Thymus (tissue), 11 donors: Measurements from ENCODE around the gene PNPLA7. TPM values are rescaled to one million over a fixed set of nuclear protein-coding genes. Genes with fewer than 3 reads are reported as not detected.

Experiments
- DNase-seq, 9 donors: peaks; one replicate each; pipeline ENCODE4 v3.0.0-alpha.2; 2013; ENCODE audit warnings: low spot score in 9 of 9, low read depth in 6 of 9, missing footprints in 1 of 9
- H3K27ac ChIP-seq, 2 donors: one replicate each; pipeline ENCODE4 v1.5.1; 2013; ENCODE audit warnings: control low read depth in 1 of 2, low read depth in 1 of 2, low read length in 1 of 2, mild to moderate bottlenecking in 1 of 2, moderate library complexity in 1 of 2
- H3K27me3 ChIP-seq, 2 donors: one replicate each; pipeline ENCODE4 v1.5.1; 2013; ENCODE audit warnings: low read length in 1 of 2; ENCODE audit not compliant: control insufficient read depth in 2 of 2, insufficient read depth in 1 of 2
- H3K36me3 ChIP-seq, 2 donors: one replicate each; pipeline ENCODE4 v1.5.1; 2013; ENCODE audit warnings: low read length in 1 of 2, mild to moderate bottlenecking in 1 of 2, moderate library complexity in 1 of 2; ENCODE audit not compliant: control insufficient read depth in 2 of 2, insufficient read depth in 2 of 2
- H3K4me1 ChIP-seq, 2 donors: one replicate each; pipeline ENCODE4 v1.5.1; 2013; ENCODE audit warnings: low read length in 2 of 2; ENCODE audit not compliant: control insufficient read depth in 2 of 2, insufficient read depth in 2 of 2
- H3K4me3 ChIP-seq, 2 donors: one replicate each; pipeline ENCODE4 v1.5.1; 2013; ENCODE audit warnings: low read length in 2 of 2, control low read depth in 1 of 2, mild to moderate bottlenecking in 1 of 2
- H3K9me3 ChIP-seq, 2 donors: one replicate each; pipeline ENCODE4 v1.5.1; 2013; ENCODE audit warnings: low read length in 1 of 2, mild to moderate bottlenecking in 1 of 2; ENCODE audit not compliant: control insufficient read depth in 2 of 2, insufficient read depth in 1 of 2
- WGBS: extraction: QIAGEN DNeasy Blood & Tissue Kit; methylation state at CpG from one replicate; pipeline ENCODE4 v1.1.7; 2013; 5-methylcytosine and 5-hydroxymethylcytosine counted together
- polyA plus RNA-seq: library from polyadenylated mRNA; stranded (reverse); fragments of 200-250 nt; gene quantifications from one replicate; pipeline ENCODE4 v1.2.3, GENCODE V29; 2013
- total RNA-seq: library from RNA; stranded (reverse); fragments of 120-200 nt; gene quantifications from one replicate; pipeline ENCODE4 v1.2.4, GENCODE V29; 2013
- donor health status: healthy.

The PNPLA7 gene
- total and polyA plus RNA-seq, 2 donors, result 1.6 to 11.5 TPM

DNA sequence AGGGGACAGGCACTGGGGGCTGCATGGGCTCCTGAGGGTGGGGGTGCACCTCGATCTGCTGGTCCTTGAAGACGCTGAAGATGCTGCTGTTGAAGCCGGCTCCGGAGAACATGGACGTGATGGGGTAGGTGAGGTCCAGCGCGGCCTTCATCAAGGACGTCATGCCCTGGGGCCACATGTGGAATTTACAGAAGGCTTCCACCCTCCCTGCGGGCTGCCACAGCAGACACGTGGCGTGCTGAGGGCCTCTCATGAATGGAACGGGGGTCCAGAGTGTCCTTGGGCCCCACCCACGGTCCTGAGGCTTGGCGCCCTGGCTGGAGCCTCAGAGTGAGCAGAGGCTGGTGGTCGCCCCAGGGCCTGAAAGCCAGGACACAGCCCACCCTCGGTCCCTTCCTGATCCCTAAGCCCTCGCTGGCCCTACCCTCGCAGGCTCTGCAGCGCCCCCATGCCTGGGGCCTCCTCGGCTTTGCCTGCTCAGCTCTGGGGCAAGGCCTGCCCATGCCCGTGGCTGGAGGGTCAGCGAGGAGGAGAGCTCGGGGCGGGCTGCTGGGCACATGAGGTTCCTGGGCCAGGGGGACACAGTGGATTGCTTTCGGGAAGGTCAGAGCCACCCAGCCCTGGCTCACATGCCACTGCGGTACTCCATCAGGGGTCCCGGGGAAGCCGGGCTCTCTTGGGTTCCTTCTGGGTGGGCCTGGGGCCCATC, 85.8 kb downstream of the PNPLA7 start:
- no peak for DNase-seq
- 98% methylated on average over 28 of the region's 28 CpGs for WGBS

DNA sequence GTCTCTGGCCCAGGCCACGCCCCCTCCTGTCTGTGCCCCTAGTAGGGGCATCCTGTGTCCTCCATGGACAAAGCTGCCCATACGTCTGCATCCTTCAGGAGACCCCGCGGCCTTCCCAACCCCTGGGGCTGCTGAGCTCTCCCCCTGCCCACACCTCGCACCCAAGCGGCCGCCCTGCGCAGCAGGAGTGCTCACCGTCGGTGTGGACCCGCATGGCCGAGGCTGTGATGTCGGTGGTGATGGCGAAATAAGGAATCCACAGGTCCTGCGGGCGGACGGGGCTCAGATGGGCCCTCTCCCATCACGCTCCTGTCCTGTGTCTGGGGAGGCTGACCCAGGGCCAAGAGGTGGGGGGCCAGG, 86.3 kb downstream of the PNPLA7 start:
- Histone ChIP-seq H3K27ac (no peak overlapping the region), H3K9me3 (peaks cover 0 to 11% of the 10 kb centered on the region in 2 donors), H3K36me3 (no peaks in the 10 kb centered on the region), H3K4me3 (no peak overlapping the region), H3K27me3 (peaks cover 5 to 11% of the 10 kb centered on the region in 2 donors), H3K4me1 (peaks cover 34 to 45% of the 10 kb centered on the region in 2 donors)
- no peak for DNase-seq
- 98% methylated on average over 18 of the region's 18 CpGs for WGBS

More for the DNA sequence above, 85.8 kb downstream of the PNPLA7 start:
- H3K36me3 ChIP-seq, result no peaks in the 10 kb centered on the region
- H3K4me1 ChIP-seq, result peaks cover 33 to 44% of the 10 kb centered on the region in 2 donors
- no peak overlapping the region for H3K27ac ChIP-seq
- peaks cover 5 to 11% of the 10 kb centered on the region in 2 donors for H3K27me3 ChIP-seq
- H3K9me3 ChIP-seq, result peaks cover 0 to 9% of the 10 kb centered on the region in 2 donors
- H3K4me3 ChIP-seq, result no peak overlapping the region

DNA sequence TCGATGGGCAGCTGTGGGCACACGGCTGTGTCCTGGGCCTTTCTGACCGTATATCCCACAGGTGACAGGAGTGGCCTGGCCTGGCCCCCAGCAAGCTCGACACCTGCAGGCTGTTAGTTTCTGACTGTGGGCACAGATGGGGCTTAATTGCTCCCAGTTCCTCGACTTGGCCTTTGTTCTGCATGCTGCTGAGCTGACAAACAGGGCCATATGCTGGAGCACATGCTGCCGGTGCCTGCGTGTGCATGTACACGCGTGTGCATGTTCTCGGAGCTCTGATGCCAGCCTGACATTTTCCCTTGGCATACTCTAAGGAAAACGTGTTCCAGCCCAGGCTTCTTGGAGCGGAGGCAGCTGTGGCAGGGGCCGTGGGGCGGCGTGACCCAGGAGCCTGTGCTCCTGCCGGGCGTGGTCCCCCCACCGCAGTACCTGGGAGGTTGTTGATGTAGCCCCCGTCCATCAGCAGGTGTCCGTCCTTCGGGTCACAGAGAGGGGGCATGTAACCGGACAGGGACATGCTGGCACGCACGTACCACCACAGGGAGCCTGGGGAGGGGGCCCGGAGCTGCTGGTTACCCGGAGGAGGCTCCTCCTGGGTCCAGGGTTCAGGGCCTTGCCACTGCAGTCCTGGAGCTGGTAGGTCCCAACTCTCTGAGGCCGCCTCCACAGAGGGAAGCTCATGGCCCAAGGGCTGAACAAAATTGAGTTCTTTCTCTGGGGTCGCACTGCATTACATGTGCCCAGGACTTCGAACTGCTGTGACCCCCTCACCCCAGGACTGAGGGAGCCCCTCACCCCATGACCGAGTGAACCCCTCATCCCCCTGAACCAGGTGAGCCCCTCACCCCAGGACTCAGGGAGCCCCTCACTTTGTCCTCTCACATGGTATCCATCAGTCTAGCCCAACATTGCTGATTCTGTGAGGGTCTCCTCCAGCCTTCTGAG, 86.9 kb downstream of the PNPLA7 start:
- DNase-seq, result peak in 2 of 9 donors; percentile 50 to 65
- Histone ChIP-seq H3K36me3 (no peaks in the 10 kb centered on the region), H3K4me1 (peaks cover 38 to 49% of the 10 kb centered on the region in 2 donors), H3K9me3 (peaks cover 0 to 11% of the 10 kb centered on the region in 2 donors), H3K27me3 (peaks cover 2 to 13% of the 10 kb centered on the region in 2 donors), H3K27ac (peak overlapping the region; percentile 96 to 98), H3K4me3 (peak overlapping the region; percentile 57 to 63)
- WGBS, result 89% methylated on average over 30 of the region's 30 CpGs

DNA sequence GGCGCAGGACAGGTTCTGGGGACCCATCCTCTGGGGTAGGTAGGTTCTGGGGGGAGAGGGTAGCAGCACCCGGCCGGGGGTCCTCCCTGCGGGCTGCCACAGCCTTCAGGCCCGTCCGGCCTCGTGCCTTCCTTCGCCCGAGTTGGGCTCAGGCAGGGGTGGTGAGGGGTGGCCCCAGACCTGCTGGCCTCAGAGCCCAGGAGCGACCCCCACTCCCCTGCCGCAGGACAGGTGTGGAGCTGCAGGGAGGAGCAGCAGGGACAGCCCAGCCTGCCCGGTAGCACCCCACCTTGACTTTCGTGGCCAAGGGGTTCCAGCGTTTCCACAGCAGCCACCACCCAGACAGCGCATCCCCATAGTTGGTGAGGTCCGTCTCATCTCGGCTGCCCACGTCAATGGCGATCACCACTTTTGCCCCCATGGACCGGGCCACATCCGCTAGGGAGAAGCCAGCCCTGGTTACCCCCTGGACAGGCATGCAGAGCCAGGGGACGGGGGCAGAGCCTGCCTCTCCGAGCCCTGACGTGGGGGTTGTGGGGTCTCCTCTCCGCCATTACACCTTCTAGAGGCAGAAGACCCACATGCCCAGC, 87.7 kb downstream of the PNPLA7 start:
- peaks cover 41 to 55% of the 10 kb centered on the region in 2 donors for H3K4me1 ChIP-seq
- peaks cover 0 to 11% of the 10 kb centered on the region in 2 donors for H3K9me3 ChIP-seq
- peaks cover 0 to 15% of the 10 kb centered on the region in 2 donors for H3K27me3 ChIP-seq
- peak overlapping the region; percentile 57 to 63 for H3K4me3 ChIP-seq
- peaks cover under 1 to 3% of the 10 kb centered on the region in 2 donors for H3K36me3 ChIP-seq
- DNase-seq, result no peak
- 86% methylated on average over 25 of the region's 25 CpGs for whole genome bisulfite sequencing
- H3K27ac ChIP-seq, result peak overlapping the region; percentile 96 to 98

DNA sequence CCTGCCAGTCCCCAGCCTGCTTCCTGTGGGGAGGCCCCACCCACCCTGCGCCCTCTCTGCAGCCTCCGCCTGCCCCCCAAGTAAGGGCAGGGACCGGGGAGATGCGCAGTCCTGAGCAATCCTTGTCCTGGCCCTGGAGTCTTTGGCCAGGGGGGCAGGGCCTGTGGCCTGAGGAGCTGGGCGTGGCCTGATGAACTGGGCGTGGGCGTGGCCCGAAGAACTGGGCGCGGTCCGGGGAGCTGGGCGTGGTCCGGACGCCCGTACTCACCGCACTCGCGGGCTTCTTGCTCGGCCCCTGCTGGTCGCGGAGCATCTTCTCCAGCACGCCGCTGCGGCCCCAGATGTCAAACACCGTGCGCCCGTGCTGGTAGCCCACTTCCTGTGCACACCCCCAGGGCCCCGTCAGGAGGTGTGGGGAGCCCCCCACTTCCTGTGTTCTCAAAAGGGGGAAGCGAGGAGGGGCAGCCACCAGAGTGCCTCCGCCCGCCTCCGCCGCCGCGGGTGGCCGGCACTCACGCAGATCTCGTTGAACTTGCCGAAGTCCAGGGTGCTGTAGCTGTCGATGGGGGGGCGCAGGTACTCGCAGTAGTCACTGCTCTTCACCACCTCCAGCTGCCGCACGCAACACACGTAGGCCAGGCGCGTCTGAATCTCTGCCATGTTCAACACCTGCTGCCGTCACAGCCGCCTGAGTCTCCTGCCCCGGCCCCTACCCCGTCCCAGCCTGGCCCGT, 88.4 kb downstream of the PNPLA7 start:
- Histone ChIP-seq H3K27me3 (peaks cover 0 to 15% of the 10 kb centered on the region in 2 donors), H3K9me3 (peaks cover 0 to 11% of the 10 kb centered on the region in 2 donors), H3K4me3 (peak overlapping the region; percentile 57 to 63), H3K4me1 (peaks cover 41 to 58% of the 10 kb centered on the region in 2 donors), H3K36me3 (peaks cover 3 to 9% of the 10 kb centered on the region in 2 donors), H3K27ac (peak overlapping the region; percentile 96 to 98)
- WGBS, result 7% methylated on average over 52 of the region's 52 CpGs
- DNase-seq, result peak; percentile 65 to 96 (median 84)

DNA sequence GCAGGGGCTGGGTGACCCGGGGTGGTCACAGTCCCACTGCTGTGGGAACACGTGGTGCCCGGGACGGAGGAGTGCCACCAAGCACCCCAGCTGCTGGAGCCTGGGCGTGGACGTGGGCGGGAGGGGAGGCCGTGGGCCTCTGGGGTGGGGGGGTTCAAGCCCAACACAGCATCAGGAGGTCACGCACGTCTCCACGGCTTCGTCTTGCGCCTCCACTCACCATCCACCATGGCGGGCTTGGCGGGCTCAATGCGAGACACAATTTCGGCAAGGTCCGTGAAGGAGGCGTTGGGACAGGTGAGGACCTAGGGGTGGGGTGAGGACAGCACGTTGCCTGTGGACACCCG, 88.9 kb downstream of the PNPLA7 start:
- Histone ChIP-seq H3K4me3 (peak overlapping the region; percentile 57 to 63), H3K27ac (peak overlapping the region; percentile 94 to 96), H3K4me1 (peaks cover 41 to 61% of the 10 kb centered on the region in 2 donors), H3K9me3 (peaks cover 0 to 11% of the 10 kb centered on the region in 2 donors), H3K36me3 (peaks cover 8 to 10% of the 10 kb centered on the region in 2 donors), H3K27me3 (peaks cover 0 to 18% of the 10 kb centered on the region in 2 donors)
- DNase-seq, result no peak
- 84% methylated on average over 21 of the region's 21 CpGs for WGBS

DNA sequence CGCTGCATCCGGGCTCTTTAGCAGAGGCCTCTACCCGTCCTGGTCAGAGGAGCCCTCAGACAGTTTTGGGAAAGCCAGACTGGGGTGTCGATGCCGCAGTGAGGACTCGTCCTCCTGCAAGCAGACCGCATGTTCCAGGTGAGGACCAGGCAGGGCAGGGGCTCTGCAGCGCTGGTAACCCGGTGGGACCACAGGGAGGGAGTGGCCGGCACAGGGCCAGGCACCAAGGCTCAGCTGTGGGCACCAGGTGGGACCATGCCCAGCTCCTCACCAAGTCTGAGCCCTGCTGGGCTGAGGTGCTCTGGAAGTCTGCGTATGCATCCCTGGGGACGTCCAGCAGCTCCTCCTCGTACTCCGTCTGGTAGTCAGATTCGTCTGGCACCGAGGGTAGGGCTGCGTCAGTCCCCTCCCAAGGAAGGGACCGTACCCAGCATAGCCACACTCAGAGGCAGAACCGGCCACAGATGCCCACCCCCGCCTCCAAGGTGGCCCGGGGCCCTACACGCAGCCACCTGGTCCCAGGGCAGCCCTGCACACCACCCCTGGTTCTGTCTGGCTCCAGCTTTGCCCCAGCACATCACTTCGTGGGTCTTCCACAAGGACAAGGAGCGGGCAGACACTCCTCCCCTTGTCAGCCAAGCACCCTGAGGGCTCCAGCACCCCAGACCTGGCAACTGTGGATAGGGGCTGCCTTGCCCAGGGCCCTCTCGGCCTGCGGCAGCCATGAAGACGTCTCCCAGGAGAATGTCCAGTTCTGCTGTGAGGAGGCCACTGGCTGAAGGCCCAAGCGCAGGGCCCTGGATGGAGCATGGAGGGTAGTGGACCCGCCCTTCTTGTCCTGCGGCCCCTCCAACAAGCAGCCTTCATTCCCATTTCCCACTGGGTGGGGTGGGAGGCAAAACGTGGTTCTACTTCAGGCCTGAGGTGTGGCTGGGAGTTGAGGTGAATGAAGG, 89.6 kb downstream of the PNPLA7 start:
- no peak for DNase-seq
- Histone ChIP-seq H3K27ac (peak overlapping the region; percentile 94 to 96), H3K27me3 (peaks cover 0 to 15% of the 10 kb centered on the region in 2 donors), H3K36me3 (peaks cover 14 to 15% of the 10 kb centered on the region in 2 donors), H3K4me3 (peak overlapping the region in 1 of 2 donors; percentile 63), H3K9me3 (peaks cover 0 to 11% of the 10 kb centered on the region in 2 donors), H3K4me1 (peaks cover 41 to 63% of the 10 kb centered on the region in 2 donors)
- WGBS, result 96% methylated on average over 31 of the region's 31 CpGs
